MM.1S (cell line): ENCODE measurements around the gene SRPK2.

ENCODE experiments used
- DNase-seq: peaks from one replicate; pipeline ENCODE4 v3.0.0-alpha.2; 2015
- H2AFZ ChIP-seq: fragments of 300-600 bp; sonication (generic); 2 replicates; pipeline ENCODE4 v1.6.0; 2016; ENCODE audit warnings: antibody characterized with exemption, low read length
- H3F3A ChIP-seq: fragments of 300-600 bp; sonication (generic); 2 replicates; pipeline ENCODE4 v1.6.1; 2016; ENCODE audit warnings: mild to moderate bottlenecking, antibody characterized with exemption, low read length, moderate library complexity, mixed read lengths; ENCODE audit not compliant: insufficient read depth
- H3K27ac ChIP-seq: fragments of 300-600 bp; sonication (generic); 2 replicates; pipeline ENCODE4 v1.5.1; 2016; ENCODE audit warnings: mild to moderate bottlenecking, low read length
- H3K27me3 ChIP-seq: fragments of 300-600 bp; sonication (generic); replicated peaks from 2 replicates; pipeline ENCODE4 v1.6.0; 2016; ENCODE audit warnings: low read length; ENCODE audit not compliant: insufficient read depth
- H3K36me3 ChIP-seq: fragments of 300-600 bp; sonication (generic); replicated peaks from 2 replicates; pipeline ENCODE4 v1.6.1; 2016; ENCODE audit warnings: mild to moderate bottlenecking, low read length, mixed read lengths; ENCODE audit not compliant: insufficient read depth
- H3K4me1 ChIP-seq: fragments of 300-600 bp; sonication (generic); 2 replicates; pipeline ENCODE4 v1.6.1; 2016; ENCODE audit warnings: low read length, mixed read lengths
- H3K4me2 ChIP-seq: fragments of 300-600 bp; sonication (generic); 2 replicates; pipeline ENCODE4 v1.6.0; 2016; ENCODE audit warnings: low read depth, low read length
- H3K4me3 ChIP-seq: fragments of 300-600 bp; sonication (generic); 2 replicates; pipeline ENCODE4 v1.5.1; 2016; ENCODE audit warnings: low read length, mixed read lengths
- H3K79me2 ChIP-seq: fragments of 300-600 bp; sonication (generic); 2 replicates; pipeline ENCODE4 v1.6.1; 2016; ENCODE audit warnings: mixed run types, low read length, mixed read lengths
- H3K9ac ChIP-seq: fragments of 300-600 bp; sonication (generic); 2 replicates; pipeline ENCODE4 v1.6.1; 2016; ENCODE audit warnings: low read length, mixed read lengths
- H3K9me2 ChIP-seq: fragments of 300-600 bp; sonication (generic); replicated peaks from 2 replicates; pipeline ENCODE4 v1.6.1; 2016; ENCODE audit warnings: mild to moderate bottlenecking, low read length, mixed read lengths; ENCODE audit not compliant: insufficient read depth
- H3K9me3 ChIP-seq: fragments of 300-600 bp; sonication (generic); replicated peaks from 2 replicates; pipeline ENCODE4 v1.6.1; 2016; ENCODE audit warnings: mild to moderate bottlenecking, low read length, mixed read lengths; ENCODE audit not compliant: insufficient read depth
- H4K20me1 ChIP-seq: fragments of 300-600 bp; sonication (generic); 2 replicates; pipeline ENCODE4 v1.6.1; 2016; ENCODE audit warnings: mild to moderate bottlenecking, low read length, moderate library complexity, mixed read lengths; ENCODE audit not compliant: insufficient read depth
- CTCF ChIP-seq: fragments of 300-600 bp; sonication (generic); IDR thresholded peaks from 2 replicates; pipeline ENCODE4 v1.5.1; 2016; ENCODE audit warnings: antibody characterized with exemption, low read length, mixed read lengths
- EZH2 ChIP-seq: fragments of 300-600 bp; sonication (generic); optimal IDR thresholded peaks from 2 replicates; pipeline ENCODE3; 2017; ENCODE audit warnings: low read depth, mild to moderate bottlenecking, antibody characterized with exemption, low read length, mixed read lengths
- EZH2phosphoT487 ChIP-seq: fragments of 300-600 bp; sonication (generic); IDR thresholded peaks from 2 replicates; pipeline ENCODE4 v1.6.1; 2018; ENCODE audit warnings: antibody characterized with exemption, low read length

The SRPK2 gene

DNA sequence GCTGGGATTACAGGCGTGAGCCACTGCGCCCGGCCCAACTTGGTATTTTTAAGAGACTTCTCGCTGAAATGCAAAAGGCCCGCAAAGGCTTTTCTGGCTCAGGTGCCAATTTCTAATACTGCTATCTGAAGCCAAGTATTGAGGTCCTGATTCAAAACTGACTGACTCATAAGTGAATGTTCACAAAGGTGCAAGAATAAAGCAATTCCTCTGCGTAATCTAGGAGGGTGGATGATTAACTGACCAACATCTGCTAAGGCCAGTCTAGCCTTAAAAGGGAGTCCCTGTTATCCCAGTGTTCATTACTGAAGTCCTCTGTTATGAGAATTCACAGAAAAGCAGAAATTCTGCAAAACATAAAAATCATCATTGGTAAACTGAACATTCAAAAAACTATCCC is 111.4 kb downstream of the SRPK2 start:
- no peak overlapping the region for H3K4me2 ChIP-seq
- DNase-seq = no peak
- peaks cover 73% of the 10 kb centered on the region for H3K79me2 ChIP-seq

GRCh38 chr7:105270117-105270516 is 118.6 kb downstream of the SRPK2 start:
- TF ChIP-seq CTCF (no peak), EZH2phosphoT487 (no peak)
- H3F3A ChIP-seq = peaks cover 18% of the 10 kb centered on the region
- no peaks in the 10 kb centered on the region for H3K36me3 ChIP-seq
- H3K9ac ChIP-seq = peak overlapping the region; percentile 40; the same call in 1 of the 2 replicates
- H3K4me1 ChIP-seq = peaks cover 12% of the 10 kb centered on the region
- no peaks in the 10 kb centered on the region for H4K20me1 ChIP-seq
- H3K9me3 ChIP-seq = no peaks in the 10 kb centered on the region
- H2AFZ ChIP-seq = no peak overlapping the region
- no peak overlapping the region for H3K27ac ChIP-seq
- peaks cover 96% of the 10 kb centered on the region for H3K79me2 ChIP-seq
- no peaks in the 10 kb centered on the region for H3K9me2 ChIP-seq
- no peaks in the 10 kb centered on the region for H3K27me3 ChIP-seq
- H3K4me2 ChIP-seq = peak overlapping the region; percentile 84; the same call in 1 of the 2 replicates
- no peak overlapping the region for H3K4me3 ChIP-seq
- no peak for DNase-seq

More for the DNA sequence above, 111.4 kb downstream of the SRPK2 start:
- no peaks in the 10 kb centered on the region for H3K27me3 ChIP-seq
- no peak overlapping the region for H3K4me3 ChIP-seq
- TF ChIP-seq EZH2phosphoT487 = no peak
- TF ChIP-seq CTCF = no peak
- no peak for TF ChIP-seq EZH2
- H3K4me1 ChIP-seq = no peaks in the 10 kb centered on the region
- no peak overlapping the region for H3K27ac ChIP-seq
- no peaks in the 10 kb centered on the region for H3K36me3 ChIP-seq
- no peaks in the 10 kb centered on the region for H3F3A ChIP-seq
- H3K9ac ChIP-seq = no peak overlapping the region
- no peak overlapping the region for H2AFZ ChIP-seq
- no peaks in the 10 kb centered on the region for H3K9me2 ChIP-seq
- H3K9me3 ChIP-seq = no peaks in the 10 kb centered on the region
- no peaks in the 10 kb centered on the region for H4K20me1 ChIP-seq

- TF ChIP-seq EZH2phosphoT487 (no peak), EZH2 (no peak), CTCF (no peak)
- Histone ChIP-seq H3K9me2 (no peaks in the 10 kb centered on the region), H3K9ac (peak overlapping the region; percentile 40; the same call in 1 of the 2 replicates), H3K79me2 (peaks cover 96% of the 10 kb centered on the region), H3K4me3 (peak overlapping the region; percentile 61), H3K4me1 (peaks cover 12% of the 10 kb centered on the region), H3K4me2 (peak overlapping the region; percentile 84), H3K27me3 (no peaks in the 10 kb centered on the region), H3K9me3 (no peaks in the 10 kb centered on the region), H3F3A (peaks cover 18% of the 10 kb centered on the region), H4K20me1 (no peaks in the 10 kb centered on the region), H3K36me3 (no peaks in the 10 kb centered on the region), H2AFZ (0 out of 2 replicates have a peak overlapping the region, but pooled peaks have one; percentile 10), H3K27ac (peak overlapping the region; percentile 59; the same call in 1 of the 2 replicates)
- no peak for DNase-seq
Measured at GRCh38 chr7:105269397-105269796, 119.3 kb downstream of the SRPK2 start.
